Putamen (tissue), 1 donor: Measurements from ENCODE around the gene ENTPD2.

Experiments
- DNase-seq: peaks from one replicate; pipeline ENCODE4 v3.0.0-alpha.2; 2016; ENCODE audit warnings: low spot score

ENTPD2 gene

GRCh38 chr9:137053944-137054931 is at the start of gene ENTPD2:
ENTPD2 (minus strand) TSS chr9:137054061; CDS start chr9:137053997, 64 bp downstream.
- no peak for DNase-seq

GRCh38 chr9:137103206-137103999 is 49.5 kb upstream of the ENTPD2 start:
- DNase-seq, result no peak

DNA sequence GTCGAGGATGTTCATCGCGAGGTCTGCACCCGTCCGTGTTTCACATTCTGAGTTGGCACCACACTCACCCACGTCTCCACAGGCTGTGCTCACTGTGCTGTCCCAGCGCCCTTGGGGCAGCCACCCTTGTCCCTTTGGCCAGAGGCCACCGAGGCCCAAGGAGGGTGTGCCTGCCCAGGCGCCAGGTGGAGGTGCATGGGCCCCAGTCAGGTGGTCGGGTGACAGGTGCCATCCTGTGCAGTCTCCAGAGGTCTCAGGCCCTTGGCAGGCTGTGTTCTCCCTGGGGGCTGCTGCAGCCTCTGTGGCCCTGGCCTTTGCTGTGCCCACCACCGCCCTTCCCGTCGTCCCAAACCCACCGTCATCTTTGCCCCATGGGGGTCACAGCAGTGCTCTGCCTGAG is 45.4 kb upstream of the ENTPD2 start:
- DNase-seq, result no peak

DNA sequence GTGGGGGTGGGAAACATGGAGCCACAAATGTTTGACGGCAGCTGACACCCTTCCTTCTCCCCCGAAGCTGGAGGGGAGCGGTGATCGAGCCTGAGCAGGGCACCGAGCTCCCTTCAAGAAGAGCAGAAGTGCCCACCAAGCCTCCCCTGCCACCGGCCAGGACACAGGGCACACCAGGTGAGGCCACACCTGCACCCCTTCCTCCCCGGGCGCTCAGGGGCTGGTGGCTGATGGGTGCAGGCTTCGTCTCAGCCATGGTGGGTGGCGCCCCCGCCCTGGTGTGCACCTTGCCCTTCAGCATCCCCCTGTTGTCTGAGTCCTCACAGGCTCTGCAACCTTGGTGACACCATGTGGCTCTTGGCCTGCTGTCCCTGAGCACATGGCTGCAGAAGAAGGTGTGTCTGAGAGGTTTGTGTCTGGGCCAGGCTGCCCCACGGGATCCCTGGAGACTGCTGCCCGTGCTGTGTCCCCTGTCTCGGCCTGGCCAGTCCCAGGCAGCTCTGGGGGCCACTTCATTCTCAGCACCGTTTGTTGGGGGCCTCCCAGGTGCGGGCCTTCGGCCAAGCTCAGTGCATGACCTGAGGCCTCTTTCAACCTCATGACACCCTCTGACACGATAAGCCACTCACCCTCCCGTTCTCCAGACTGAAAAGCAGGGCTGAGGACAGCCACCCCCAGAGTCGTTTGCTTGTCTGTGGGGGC is 44.1 kb upstream of the ENTPD2 start:
- no peak for DNase-seq

DNA sequence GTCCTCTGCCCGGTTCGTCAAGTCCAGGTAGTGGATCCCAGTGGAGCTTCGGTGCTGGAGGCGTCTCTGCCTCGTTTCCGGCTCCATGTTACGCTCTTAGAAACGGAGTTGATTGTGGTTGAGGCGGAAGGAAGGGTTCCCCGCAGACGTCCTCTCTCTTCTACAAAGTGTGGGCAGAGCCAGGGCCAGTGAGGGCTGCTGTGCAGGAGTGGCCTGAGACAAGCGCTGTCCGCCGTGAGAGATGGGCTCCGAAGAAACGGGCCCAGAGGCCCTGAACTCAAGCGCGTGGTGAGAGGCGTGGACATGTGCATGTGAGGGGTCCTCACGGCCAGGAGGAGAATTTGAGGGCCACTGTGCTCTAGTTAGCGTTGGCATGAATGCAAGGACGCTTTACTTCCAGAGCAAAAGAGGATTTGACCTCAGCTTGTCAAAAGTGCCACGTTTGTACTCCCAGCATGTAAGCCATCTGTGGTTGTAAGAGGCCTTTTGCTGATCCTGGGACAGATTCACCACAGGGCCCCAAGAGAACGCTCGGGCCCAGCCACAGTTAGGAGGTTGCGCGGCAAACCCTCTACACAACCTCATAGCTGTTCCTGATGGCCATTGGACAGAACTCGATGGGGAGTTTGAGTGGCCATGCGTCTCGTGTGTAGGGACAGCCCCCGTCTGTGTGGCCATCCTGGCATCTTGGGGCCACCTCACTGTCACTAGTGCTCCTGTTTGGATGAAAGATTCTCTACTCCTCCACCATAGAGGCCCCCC is 43.1 kb upstream of the ENTPD2 start:
- DNase-seq, result no peak

GRCh38 chr9:137095664-137096517 is 42.0 kb upstream of the ENTPD2 start:
- DNase-seq, result no peak

DNA sequence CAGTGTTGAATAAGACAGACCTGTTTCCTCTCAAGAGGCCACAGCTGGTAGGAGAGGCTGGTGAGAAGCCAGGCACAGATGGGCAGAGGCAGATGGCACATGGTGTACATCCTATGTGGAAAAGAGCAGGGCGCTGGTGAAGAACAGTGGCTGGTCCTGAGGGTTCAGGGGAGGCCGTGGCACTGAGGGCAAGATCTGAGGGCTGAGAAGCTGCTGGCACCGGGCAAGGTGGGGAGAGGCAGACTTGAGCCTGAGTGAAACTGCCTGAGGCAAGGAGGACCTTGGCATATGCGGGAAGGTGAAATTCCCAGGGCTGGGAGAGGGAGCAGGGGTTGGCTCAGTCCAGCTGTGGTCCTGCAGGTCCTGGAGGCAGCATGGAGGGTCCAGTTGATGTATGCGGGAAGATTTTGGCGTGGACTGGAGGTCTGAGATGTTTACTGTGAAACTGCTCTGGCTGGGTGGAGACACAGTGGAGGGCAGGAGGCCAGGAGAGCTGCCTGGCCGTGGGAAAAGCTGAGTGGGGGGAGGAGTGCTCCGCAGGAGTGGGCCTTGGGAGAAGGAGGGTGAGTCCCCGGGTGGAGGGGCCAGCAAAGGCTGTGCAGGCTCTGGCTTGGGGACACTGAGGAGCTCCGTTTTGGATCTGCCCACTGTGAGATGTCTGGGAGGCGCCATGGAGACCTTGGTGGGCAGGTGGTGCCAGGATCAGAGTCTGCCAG is 35.5 kb upstream of the ENTPD2 start:
- DNase-seq, result no peak

- no peak for DNase-seq
These were observed 34.3 kb upstream of the ENTPD2 start for GRCh38 chr9:137088121-137088520.

DNA sequence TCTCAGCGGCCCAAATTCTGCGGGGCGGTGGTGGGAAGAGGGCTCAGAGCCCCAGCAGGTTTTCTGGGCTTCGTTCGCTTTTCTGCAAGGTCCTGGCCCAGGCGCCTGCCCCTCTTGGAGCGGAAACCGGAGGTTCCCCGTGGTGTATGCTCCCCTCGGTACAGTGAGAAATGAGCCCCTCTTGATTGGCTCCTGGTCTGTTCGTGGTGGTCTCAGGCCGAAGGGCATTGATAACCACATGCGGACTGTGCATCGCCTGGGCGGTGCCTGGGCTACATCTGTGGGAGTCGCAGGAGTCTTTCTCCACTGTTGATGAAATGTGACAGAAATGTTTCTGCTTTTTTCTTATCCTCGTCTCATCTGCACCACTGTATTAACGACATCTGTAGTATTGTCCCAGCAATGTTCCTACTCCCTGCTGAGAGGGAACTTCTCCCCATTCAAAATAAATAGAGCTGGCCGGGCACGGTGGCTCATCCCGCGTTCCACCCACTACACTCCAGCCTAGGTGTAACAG is 33.6 kb upstream of the ENTPD2 start:
- no peak for DNase-seq

DNA sequence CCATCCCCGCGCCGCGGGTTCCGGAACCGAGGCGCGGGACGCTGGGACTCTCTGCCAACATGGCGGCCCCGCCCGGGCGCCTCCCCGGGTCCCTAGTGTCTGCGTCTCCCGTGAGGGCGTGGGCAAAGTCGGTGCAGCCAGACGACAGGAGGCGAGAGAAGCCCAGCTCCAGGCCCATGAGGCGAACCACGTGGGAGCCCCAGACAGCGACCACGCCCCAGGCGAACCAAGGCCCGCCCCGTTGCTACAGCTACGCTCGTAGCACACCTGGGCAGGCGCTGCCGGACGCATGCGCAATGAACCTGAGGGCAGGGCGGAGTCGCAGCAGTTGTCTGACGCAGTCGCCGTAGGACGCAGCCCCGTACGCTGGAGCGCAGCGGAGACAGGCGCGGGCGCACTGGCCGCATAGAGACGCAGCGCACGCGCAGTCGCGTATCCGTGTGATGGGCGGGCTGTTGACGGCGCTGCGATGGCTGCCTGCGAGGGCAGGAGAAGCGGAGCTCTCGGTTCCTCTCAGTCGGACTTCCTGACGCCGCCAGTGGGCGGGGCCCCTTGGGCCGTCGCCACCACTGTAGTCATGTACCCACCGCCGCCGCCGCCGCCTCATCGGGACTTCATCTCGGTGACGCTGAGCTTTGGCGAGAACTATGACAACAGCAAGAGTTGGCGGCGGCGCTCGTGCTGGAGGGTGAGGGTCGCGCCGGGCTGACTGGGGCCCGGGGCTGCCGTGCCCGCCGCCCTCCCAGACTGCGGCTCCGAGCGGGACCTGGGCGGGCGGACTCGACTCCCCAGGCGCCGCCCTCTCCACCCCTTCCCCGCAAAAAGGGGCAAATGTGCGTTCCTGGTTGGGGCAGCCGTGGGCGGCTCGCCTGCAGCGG is 32.9 kb upstream of the ENTPD2 start, which contains the start of gene MAN1B1:
Gene MAN1B1, plus strand, starts transcription at position 455 of the 878 bp plus-strand sequence. Its CDS starts 15 bp downstream, at position 470.
- DNase-seq, result peak; percentile 96

DNA sequence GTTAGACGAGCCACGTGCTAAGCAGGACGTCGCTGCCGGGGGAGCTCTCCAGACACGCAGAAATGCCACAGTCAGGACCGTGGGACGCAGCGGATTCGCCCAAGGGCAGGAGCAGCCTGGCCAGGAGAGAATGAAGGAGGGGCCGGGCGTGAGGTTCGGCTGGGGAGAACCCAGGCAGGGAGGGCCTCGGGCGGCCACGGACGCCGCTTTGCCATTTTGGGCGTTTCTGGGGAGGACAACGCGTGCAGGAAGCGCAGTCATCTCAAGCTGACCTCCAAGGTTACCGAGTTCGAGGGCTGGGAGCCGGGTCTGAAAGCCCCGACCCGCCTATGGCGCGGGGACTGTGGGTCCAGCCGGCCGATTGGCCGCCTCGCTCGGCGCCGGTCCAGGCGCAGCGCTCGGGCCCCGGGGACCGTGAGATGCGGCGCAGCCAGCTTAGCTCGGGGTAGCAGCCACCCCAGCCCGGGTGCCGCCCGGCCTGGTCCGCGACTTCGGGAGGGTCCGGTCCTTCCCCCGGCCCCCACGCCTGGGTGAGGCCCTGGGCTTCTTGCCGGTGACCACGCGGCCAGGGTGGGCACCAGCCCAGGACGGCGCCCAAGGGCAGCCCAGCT is 32.2 kb upstream of the ENTPD2 start:
- DNase-seq, result no peak

GRCh38 chr9:137084526-137084925 is 30.7 kb upstream of the ENTPD2 start:
- DNase-seq, result no peak

GRCh38 chr9:137083394-137084004 is 29.6 kb upstream of the ENTPD2 start:
- peak; percentile 65 for DNase-seq

GRCh38 chr9:137082925-137083290 is 29.0 kb upstream of the ENTPD2 start:
- no peak for DNase-seq

DNA sequence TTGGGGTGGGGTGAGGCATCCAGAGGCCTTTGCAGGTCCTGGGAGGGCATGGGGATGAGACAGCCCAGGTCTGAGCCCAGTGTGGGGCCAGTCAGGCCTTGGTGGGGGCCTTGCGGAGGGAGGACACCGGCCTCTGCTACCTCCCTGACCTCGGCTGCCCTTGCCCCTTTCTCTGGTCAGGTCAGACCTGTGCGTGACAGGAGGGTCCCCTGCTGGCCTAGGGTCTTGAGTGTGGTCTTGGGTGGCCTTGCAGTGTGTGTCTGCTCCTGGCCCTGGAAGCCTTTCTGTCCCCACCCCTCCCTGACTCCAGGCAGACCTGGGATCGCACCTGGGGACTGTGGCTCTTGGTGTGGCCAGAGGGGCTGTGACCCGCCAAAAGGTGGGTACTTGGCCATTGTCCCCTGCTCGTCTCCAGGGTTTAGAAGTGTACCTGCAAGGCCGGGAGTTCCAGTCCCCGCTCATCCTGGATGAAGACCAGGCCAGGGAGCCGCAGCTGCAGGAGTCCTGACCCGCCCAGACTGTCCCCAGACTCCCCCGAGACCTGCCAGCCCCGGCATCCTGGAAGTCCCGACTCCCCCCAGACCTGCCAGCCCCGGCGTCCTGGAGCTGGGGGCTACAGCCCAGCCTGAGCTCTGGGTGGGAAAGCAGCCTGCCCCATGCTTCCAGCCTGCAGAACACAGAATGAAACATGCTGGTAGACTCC is 28.5 kb upstream of the ENTPD2 start:
- no peak for DNase-seq

DNA sequence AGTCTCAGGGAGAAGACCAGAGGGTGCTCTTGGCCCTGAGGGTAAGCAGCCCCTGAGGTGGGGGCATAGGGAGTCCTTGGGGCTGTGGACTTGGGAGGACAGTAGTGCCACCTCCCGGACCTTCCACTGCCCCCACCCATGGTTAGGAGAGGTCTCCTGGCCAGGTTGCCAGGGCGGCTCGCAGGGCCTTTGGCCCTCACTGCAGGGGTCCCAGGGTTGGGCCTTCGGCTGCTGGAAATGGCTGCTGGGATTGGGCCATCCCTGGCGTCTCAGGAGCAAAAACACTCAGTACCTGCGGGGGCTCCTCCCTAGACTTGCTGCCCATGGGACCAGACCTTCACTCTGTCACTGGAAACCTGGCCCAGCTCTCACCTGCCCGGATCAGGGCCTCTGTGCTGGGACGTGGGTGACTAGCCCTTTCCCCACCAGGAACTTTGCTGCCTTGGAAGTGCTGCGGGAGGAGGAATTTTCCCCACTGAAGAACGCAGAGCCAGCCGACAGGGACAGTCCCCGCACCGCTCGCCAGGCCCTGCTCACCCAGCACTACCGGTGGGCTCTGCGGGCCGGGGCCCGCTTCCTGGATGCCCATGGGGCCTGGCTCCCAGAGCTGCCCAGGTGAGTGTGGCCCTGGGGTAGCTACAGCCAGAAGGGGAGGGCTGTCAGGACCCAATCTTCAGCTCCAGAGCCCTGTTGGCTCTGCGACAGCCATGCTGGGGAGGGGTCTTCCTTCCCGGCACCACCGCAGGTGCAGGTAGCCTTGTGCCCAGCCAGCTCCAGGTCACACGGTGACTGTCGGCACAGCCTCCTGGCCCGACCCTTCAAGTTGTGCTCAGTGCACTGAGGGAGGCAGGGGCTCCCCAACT is 26.6 kb upstream of the ENTPD2 start:
- no peak for DNase-seq
